AG04449 (cell line): ENCODE results near the gene NUDT17.

Experiments used
- CTCF ChIA-PET: fragments of 350-600 bp; formaldehyde crosslinking; extraction: SDS; loops from one replicate; lab custom pipeline; 2021; ENCODE audit warnings: antibody characterized with exemption; lab: Yijun Ruan, JAX
- POLR2A ChIA-PET: fragments of 400-600, 350-600 bp; formaldehyde crosslinking; extraction: SDS; loops from one replicate; lab custom pipeline; 2020; ENCODE audit warnings: antibody characterized with exemption, inconsistent platforms; lab: Yijun Ruan, JAX
- DNase-seq: peaks from one replicate; pipeline ENCODE4 v3.0.0-alpha.2; 2010; ENCODE audit warnings: low read depth, low spot score
- H3K4me3 ChIP-seq: 2 replicates; pipeline ENCODE4 v1.5.1; 2011; ENCODE audit warnings: low read depth, mild to moderate bottlenecking, control low read depth, low read length
- CTCF ChIP-seq: IDR thresholded peaks from one replicate; pipeline ENCODE4 v1.5.1; 2011; ENCODE audit warnings: mild to moderate bottlenecking, moderate library complexity, low read length, control low read depth, inconsistent platforms; ENCODE audit not compliant: insufficient read depth; ENCODE audit errors: missing control alignments

The NUDT17 gene

GRCh38 chr1:145891143-145891542 is 45.7 kb downstream of the NUDT17 start:
- DNase-seq, result no peak
- no peak for TF ChIP-seq CTCF
- H3K4me3 ChIP-seq, result no peak overlapping the region
- ChIA-PET CTCF (interaction anchor here (0.7 to 16.3 kb wide), 34 partner anchors 8 to 158 kb away, joined by 3 to 469 read pairs (median 8); partner anchors contain the start of genes ANKRD34A, ITGA10, LIX1L and NUDT17), POLR2A (interaction anchor here (0.6 to 2.6 kb wide), 8 partner anchors 17 to 73 kb away, joined by 3 to 15 read pairs (median 6); partner anchors contain the start of genes ANKRD34A, LIX1L, PIAS3 and POLR3GL)

- DNase-seq, result peak; percentile 95
- ChIA-PET CTCF (interaction anchor here (0.6 to 16.3 kb wide), 41 partner anchors 8 to 157 kb away, joined by 3 to 469 read pairs (median 6); partner anchors contain the start of genes ANKRD34A, HJV, ITGA10 and LIX1L), POLR2A (interaction anchor here (0.6 to 2.6 kb wide), 15 partner anchors 16 to 113 kb away, joined by 3 to 15 read pairs (median 4); partner anchors contain the start of genes ANKRD34A, LIX1L, NUDT17 and PEX11B)
- no peak overlapping the region; the same call in 1 of the 2 replicates for H3K4me3 ChIP-seq
- peak; percentile 79 for TF ChIP-seq CTCF
These were observed 46.4 kb downstream of the NUDT17 start for GRCh38 chr1:145891587-145892485.

GRCh38 chr1:145892486-145893087 is 47.2 kb downstream of the NUDT17 start:
- CTCF ChIA-PET, result interaction anchor here (0.7 to 16.3 kb wide), 30 partner anchors 8 to 146 kb away, joined by 3 to 469 read pairs (median 10); partner anchors contain the start of genes ANKRD34A, HJV, ITGA10 and LIX1L
- H3K4me3 ChIP-seq, result no peak overlapping the region; the same call in 1 of the 2 replicates
- TF ChIP-seq CTCF, result no peak
- POLR2A ChIA-PET, result interaction anchor here (0.5 to 2.6 kb wide), 11 partner anchors 15 to 103 kb away, joined by 3 to 15 read pairs (median 4); partner anchors contain the start of genes ANKRD34A, LIX1L, PIAS3 and POLR3GL
- DNase-seq, result no peak

GRCh38 chr1:145893306-145894055 is 48.1 kb downstream of the NUDT17 start:
- H3K4me3 ChIP-seq, result no peak overlapping the region
- POLR2A ChIA-PET, result interaction anchor here (1.9 to 2.6 kb wide), 2 partner anchors 15 to 35 kb away, joined by 13 to 15 read pairs; partner anchors contain the start of gene PIAS3
- no peak for DNase-seq
- TF ChIP-seq CTCF, result no peak
- CTCF ChIA-PET, result interaction anchor here (1.2 to 16.3 kb wide), 14 partner anchors 9 to 123 kb away, joined by 3 to 469 read pairs (median 28); partner anchors contain the start of genes ITGA10, LIX1L, NUDT17 and PEX11B

- no peak for TF ChIP-seq CTCF
- no peak for DNase-seq
- CTCF ChIA-PET, result interaction anchor here (0.9 to 9.1 kb wide), 7 partner anchors 9 to 49 kb away, joined by 3 to 114 read pairs (median 3); partner anchors contain the start of genes ANKRD35 and ITGA10
- H3K4me3 ChIP-seq, result no peak overlapping the region
- POLR2A ChIA-PET, result no interaction called here
These were observed 50.0 kb downstream of the NUDT17 start for GRCh38 chr1:145895471-145895870.
